ES-I3 (cell line): ENCODE results near the gene SLC37A1.

Experiments
- H3K36me3 ChIP-seq: 2 replicates; pipeline ENCODE4 v1.6.1; 2013; ENCODE audit warnings: mild to moderate bottlenecking, low read length, control low read depth, moderate library complexity; ENCODE audit not compliant: insufficient read depth
- H3K4me1 ChIP-seq: 2 replicates; pipeline ENCODE4 v1.6.1; 2013; ENCODE audit warnings: mild to moderate bottlenecking, control low read depth, low read length; ENCODE audit not compliant: insufficient read depth
- H3K9ac ChIP-seq: 2 replicates; pipeline ENCODE4 v1.6.1; 2013; ENCODE audit warnings: low read depth, mild to moderate bottlenecking, low read length, moderate library complexity
- H3K9me3 ChIP-seq: 2 replicates; pipeline ENCODE4 v1.6.1; 2013; ENCODE audit warnings: mild to moderate bottlenecking, low read length, moderate library complexity; ENCODE audit not compliant: control insufficient read depth, insufficient read depth

SLC37A1 gene

GRCh38 chr21:42474043-42474831 lies 39.4 kb upstream of the SLC37A1 start:
- Histone ChIP-seq H3K9me3 (no peaks in the 10 kb centered on the region), H3K36me3 (no peaks in the 10 kb centered on the region), H3K4me1 (peaks cover 16% of the 10 kb centered on the region), H3K9ac (no peak overlapping the region)

- Histone ChIP-seq H3K4me1 (peaks cover 16% of the 10 kb centered on the region), H3K9ac (no peak overlapping the region), H3K9me3 (no peaks in the 10 kb centered on the region), H3K36me3 (no peaks in the 10 kb centered on the region)
These were observed 38.6 kb upstream of the SLC37A1 start for GRCh38 chr21:42475036-42475435.

GRCh38 chr21:42475526-42476387 lies 37.9 kb upstream of the SLC37A1 start:
- Histone ChIP-seq H3K9me3 (no peaks in the 10 kb centered on the region), H3K9ac (no peak overlapping the region), H3K4me1 (peaks cover 16% of the 10 kb centered on the region), H3K36me3 (no peaks in the 10 kb centered on the region)

- H3K9me3 ChIP-seq: no peaks in the 10 kb centered on the region; the same call in 1 of the 2 replicates
- H3K9ac ChIP-seq: no peak overlapping the region
- no peaks in the 10 kb centered on the region for H3K36me3 ChIP-seq
- peaks cover 16% of the 10 kb centered on the region for H3K4me1 ChIP-seq
These were observed 37.0 kb upstream of the SLC37A1 start for GRCh38 chr21:42476388-42477331.

GRCh38 chr21:42478504-42478903 lies 35.1 kb upstream of the SLC37A1 start:
- Histone ChIP-seq H3K36me3 (no peaks in the 10 kb centered on the region), H3K9ac (no peak overlapping the region), H3K9me3 (no peaks in the 10 kb centered on the region; the same call in 1 of the 2 replicates), H3K4me1 (peaks cover 15% of the 10 kb centered on the region)

GRCh38 chr21:42479582-42479981 lies 34.1 kb upstream of the SLC37A1 start:
- no peaks in the 10 kb centered on the region for H3K36me3 ChIP-seq
- H3K9me3 ChIP-seq: no peaks in the 10 kb centered on the region; the same call in 1 of the 2 replicates
- H3K9ac ChIP-seq: no peak overlapping the region
- H3K4me1 ChIP-seq: peaks cover 4% of the 10 kb centered on the region

GRCh38 chr21:42480736-42481135 lies 32.9 kb upstream of the SLC37A1 start:
- no peaks in the 10 kb centered on the region for H3K4me1 ChIP-seq
- no peaks in the 10 kb centered on the region; the same call in 1 of the 2 replicates for H3K9me3 ChIP-seq
- no peaks in the 10 kb centered on the region for H3K36me3 ChIP-seq
- no peak overlapping the region for H3K9ac ChIP-seq

GRCh38 chr21:42481169-42481568 lies 32.5 kb upstream of the SLC37A1 start:
- Histone ChIP-seq H3K9ac (no peak overlapping the region), H3K36me3 (no peaks in the 10 kb centered on the region), H3K9me3 (no peaks in the 10 kb centered on the region; the same call in 1 of the 2 replicates)

GRCh38 chr21:42484966-42485365 lies 28.7 kb upstream of the SLC37A1 start:
- no peaks in the 10 kb centered on the region for H3K4me1 ChIP-seq
- H3K36me3 ChIP-seq: no peaks in the 10 kb centered on the region
- H3K9me3 ChIP-seq: no peaks in the 10 kb centered on the region; the same call in 1 of the 2 replicates
- H3K9ac ChIP-seq: no peak overlapping the region

More at GRCh38 chr21:42481169-42481568, 32.5 kb upstream of the SLC37A1 start:
- no peaks in the 10 kb centered on the region for H3K4me1 ChIP-seq

GRCh38 chr21:42486072-42486471 lies 27.6 kb upstream of the SLC37A1 start:
- Histone ChIP-seq H3K9me3 (no peaks in the 10 kb centered on the region; the same call in 1 of the 2 replicates), H3K36me3 (no peaks in the 10 kb centered on the region), H3K9ac (no peak overlapping the region), H3K4me1 (peaks cover 3% of the 10 kb centered on the region; the same call in 1 of the 2 replicates)

GRCh38 chr21:42486531-42486930 lies 27.1 kb upstream of the SLC37A1 start:
- no peak overlapping the region for H3K9ac ChIP-seq
- no peaks in the 10 kb centered on the region for H3K9me3 ChIP-seq
- no peaks in the 10 kb centered on the region for H3K36me3 ChIP-seq
- peaks cover 3% of the 10 kb centered on the region; the same call in 1 of the 2 replicates for H3K4me1 ChIP-seq

- Histone ChIP-seq H3K4me1 (peaks cover 5% of the 10 kb centered on the region; the same call in 1 of the 2 replicates), H3K36me3 (no peaks in the 10 kb centered on the region), H3K9ac (no peak overlapping the region), H3K9me3 (no peaks in the 10 kb centered on the region)
These were observed 24.6 kb upstream of the SLC37A1 start for GRCh38 chr21:42489006-42489563.

GRCh38 chr21:42489991-42490390 lies 23.7 kb upstream of the SLC37A1 start:
- Histone ChIP-seq H3K9ac (no peak overlapping the region), H3K9me3 (no peaks in the 10 kb centered on the region), H3K36me3 (no peaks in the 10 kb centered on the region), H3K4me1 (peaks cover 5% of the 10 kb centered on the region; the same call in 1 of the 2 replicates)
